SKM-1 (cell line): ENCODE results near the gene PILRA.
A peak's percentile ranks its signal among the peaks of the same experiment; 100 is the strongest.
"Not testable (repeated sequence)": the region's sequence is repeated elsewhere in the genome, so short reads cannot be mapped to it uniquely, and the experiment has no call there.

Experiments used
- DNase-seq: peaks from one replicate; lab custom pipeline; 2025; ENCODE audit not compliant: unreplicated experiment; lab: John Stamatoyannopoulos, UW

PILRA gene

DNA sequence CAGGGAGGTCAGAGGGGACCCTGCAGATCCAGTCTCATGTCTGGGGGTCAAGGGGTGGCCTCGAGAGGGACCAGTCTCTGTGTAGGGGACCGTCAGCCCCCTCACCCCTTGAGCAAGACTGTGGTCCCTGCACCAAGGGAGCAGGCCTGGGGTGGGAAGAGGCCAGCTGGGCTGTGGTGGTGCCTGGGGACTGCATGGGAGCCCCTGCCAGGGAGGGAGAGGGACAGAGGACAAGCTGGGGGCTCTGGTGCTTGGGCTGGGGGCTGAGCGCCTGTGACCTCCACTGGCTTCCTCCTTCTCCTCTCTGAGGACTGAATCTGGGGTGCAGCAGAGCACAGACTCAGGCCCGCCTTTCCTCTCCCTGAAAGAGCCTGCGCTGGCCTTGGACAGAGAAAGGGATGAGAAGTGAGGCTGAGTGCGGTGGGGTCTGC lies 16.1 kb upstream of the PILRA start:
- DNase-seq = no peak

DNA sequence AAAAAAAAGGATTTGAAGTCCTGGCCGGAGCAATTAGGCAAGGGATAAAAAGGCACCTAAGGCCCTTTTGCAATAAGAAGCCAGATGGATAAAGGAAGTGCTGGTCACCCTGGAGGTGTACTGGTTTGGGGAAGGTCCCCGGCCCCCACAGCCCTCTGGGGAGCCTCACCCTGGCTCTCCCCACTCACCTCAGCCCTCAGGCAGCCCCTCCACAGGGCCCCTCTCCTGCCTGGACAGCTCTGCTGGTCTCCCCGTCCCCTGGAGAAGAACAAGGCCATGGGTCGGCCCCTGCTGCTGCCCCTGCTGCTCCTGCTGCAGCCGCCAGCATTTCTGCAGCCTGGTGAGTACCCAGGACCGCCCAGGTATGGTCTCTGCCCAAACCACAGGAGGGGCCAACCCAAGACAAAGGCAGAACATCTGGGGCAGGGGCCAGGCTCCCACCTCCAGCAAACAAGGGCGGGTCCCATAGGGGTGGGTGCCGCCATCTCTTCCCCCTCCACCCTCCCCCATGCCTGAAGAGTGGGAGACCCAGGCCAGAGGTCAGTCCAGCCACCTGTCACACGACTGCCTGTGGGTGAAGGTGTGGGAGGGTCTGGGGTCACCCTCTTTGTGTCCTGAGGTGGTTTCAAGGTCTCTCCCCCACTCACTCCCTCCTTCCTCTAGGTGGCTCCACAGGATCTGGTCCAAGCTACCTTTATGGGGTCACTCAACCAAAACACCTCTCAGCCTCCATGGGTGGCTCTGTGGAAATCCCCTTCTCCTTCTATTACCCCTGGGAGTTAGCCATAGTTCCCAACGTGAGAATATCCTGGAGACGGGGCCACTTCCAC lies 15.0 kb upstream of the PILRA start, which contains the start of gene PILRB:
PILRB (plus strand) TSS at position 91 of the 830 bp plus-strand sequence; CDS start at position 277, 186 bp downstream.
- no peak for DNase-seq

DNA sequence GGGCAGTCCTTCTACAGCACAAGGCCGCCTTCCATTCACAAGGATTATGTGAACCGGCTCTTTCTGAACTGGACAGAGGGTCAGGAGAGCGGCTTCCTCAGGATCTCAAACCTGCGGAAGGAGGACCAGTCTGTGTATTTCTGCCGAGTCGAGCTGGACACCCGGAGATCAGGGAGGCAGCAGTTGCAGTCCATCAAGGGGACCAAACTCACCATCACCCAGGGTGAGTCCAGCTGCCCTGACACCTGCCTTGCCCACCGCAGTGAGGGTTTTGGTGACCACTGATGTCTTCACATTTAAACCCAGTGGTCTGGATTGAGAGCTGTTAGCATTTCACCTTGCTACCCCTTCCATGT lies 14.5 kb upstream of the PILRA start:
- DNase-seq = no peak

DNA sequence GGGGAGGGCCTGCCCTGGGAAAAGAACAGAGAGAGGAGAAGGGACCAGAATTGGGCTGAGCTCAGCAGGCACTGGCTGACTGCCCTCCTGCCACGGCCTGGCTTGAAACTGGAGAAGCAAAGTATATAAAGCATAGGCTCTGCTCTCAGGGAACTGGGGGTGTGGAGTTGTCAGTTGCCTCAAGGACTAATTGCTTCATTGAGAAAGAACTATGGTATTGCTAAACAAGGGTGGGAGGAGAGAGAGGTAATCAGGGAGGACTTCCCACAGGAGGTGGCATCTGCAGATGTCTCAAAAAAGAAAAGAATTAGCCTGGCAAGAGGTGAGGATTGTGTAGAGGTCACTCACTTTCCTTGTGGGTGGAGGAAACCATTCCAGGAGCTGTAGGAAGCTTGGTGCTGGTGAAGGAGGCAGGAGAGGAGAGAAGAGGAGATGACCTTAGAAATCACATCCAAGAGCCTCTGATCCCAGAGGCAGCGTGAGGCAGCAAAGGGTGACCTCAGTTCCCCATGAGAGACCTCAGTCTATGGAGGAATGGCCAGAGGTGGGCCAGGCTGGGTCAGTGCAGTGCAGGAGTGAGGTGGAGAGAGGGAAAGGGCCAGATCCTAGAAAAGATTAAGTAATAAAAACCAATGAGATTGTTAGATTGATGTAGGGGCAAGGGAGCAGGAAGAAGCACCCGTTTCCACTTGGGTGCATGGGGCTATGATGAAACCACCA lies 13.0 kb upstream of the PILRA start:
- peak; percentile 66 for DNase-seq

DNA sequence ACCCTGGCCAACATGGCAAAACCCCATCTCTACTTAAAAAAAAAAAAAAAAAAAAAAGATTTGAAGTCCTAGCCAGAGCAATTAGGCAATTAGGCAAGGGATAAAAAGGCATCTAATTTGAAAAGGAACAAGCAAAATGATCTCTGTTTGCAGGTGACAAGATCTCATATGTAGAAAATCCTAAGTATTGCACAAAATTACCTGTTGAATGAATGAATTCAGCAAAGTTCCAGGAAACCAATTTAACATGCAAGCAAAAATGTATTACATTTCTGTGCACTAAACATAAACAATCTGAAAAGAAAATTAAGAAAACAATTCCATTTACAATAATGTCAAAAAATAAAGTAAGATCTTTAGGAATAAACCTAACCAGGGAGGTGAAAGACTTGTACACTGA lies 10.2 kb upstream of the PILRA start:
- no peak for DNase-seq

DNA sequence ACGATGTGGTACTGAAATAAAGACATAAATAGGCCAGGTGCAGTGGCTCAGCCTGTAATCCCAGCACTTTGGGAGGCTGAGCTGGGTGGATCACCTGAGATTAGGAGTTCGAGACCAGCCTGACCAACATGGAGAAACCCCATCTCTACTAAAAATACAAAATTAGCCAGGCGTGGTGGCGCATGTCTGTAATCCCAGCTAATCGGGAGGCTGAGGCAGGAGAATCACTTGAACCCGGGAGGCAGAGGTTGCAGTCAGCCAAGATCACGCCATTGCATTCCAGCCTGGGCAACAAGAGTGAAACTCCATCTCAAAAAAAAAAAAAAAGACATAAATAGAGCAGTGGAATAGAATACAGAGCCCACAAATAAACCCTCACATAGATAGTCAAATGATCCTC lies 9.5 kb upstream of the PILRA start:
- DNase-seq = not testable (repeated sequence)

DNA sequence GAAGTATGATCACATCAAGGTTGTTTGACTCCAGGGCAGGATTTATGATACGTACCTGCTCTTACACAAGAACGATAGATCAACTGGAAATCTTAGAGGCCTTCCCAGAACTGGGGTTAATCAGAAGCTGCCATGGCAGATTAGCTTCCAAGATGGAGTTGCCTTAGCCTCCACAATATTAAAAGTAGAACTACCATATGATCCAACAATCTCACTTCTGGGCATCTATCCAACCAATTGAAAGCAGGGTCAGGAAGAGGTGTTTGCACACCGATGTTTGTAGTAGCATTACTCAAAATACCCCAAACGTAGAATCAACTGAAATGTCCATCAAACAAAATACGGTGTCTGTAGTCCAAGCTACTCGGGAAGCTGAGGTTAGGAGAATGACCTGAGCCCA lies 8.8 kb upstream of the PILRA start:
- no peak for DNase-seq

DNA sequence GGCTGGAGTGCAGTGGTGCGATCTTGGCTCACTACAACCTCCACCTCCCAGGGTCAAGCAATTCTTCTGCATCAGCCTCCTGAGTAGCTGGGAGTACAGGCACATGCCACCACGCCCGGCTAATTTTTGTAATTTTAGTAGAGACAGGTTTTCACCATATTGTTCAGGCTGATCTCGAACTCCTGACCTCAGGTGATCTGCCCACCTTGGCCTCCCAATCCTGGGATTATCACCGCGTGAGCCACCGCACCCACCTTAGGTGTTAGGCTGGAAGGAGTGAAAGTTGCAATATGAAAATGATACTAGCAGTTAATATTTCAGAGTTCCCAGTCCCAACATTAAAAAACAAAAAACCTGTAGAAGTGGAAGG lies 7.3 kb upstream of the PILRA start:
- not testable (repeated sequence) for DNase-seq

DNA sequence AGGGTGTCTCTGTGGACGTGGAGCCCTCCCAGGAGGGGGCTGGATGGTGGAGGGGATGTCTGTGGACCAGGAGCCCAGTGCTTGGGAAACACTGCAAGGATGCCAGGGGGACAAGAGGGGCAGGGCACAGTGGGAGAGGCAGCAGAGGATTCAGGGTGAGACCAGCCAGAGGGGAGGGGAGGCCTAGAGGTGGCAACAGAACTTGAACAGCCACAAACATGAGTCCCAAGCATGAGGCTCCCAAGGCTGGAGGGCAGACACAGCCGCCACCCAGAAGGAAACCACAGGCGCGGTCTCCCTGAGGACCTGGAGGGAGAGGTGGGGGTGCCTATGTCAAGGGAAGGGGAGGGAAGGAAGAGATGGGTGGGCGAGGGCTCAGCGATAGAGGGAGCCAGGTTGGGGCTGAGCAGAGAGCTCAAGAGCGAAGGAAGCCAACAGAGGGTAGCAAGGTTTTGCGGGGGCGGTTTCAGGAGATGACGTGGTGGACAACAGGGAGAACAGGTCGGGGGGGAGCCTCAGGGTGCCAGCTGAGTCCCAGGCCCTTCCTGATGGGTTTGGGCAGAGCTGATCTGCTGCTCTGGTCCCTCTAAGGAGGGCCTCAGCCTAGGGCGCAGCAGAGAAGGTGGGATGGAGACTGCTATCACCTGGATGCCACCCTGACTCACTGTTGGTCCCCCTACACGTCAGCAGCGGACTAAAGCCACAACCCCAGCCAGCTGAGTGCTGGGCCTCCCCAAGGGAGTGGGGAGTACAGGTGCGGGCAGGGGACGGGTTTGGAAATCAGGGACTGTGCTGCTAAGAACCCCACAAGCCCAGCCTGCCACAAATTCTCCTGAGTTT lies 6.7 kb upstream of the PILRA start:
- no peak for DNase-seq

DNA sequence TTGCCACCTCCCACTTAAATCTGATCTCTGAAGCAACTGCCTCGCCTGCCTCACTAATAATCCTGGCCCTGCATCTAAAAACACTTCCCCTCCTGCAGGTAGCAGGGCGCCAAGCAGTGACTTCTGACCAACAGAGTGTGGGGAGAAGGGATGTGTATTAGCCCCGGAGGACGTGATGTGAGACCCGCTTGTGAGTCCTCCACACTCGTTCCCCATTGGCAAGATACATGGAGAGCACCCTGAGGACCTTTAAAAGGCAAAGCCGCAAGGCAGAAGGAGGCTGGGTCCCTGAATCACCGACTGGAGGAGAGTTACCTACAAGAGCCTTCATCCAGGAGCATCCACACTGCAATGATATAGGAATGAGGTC lies 6.1 kb upstream of the PILRA start:
- no peak for DNase-seq

DNA sequence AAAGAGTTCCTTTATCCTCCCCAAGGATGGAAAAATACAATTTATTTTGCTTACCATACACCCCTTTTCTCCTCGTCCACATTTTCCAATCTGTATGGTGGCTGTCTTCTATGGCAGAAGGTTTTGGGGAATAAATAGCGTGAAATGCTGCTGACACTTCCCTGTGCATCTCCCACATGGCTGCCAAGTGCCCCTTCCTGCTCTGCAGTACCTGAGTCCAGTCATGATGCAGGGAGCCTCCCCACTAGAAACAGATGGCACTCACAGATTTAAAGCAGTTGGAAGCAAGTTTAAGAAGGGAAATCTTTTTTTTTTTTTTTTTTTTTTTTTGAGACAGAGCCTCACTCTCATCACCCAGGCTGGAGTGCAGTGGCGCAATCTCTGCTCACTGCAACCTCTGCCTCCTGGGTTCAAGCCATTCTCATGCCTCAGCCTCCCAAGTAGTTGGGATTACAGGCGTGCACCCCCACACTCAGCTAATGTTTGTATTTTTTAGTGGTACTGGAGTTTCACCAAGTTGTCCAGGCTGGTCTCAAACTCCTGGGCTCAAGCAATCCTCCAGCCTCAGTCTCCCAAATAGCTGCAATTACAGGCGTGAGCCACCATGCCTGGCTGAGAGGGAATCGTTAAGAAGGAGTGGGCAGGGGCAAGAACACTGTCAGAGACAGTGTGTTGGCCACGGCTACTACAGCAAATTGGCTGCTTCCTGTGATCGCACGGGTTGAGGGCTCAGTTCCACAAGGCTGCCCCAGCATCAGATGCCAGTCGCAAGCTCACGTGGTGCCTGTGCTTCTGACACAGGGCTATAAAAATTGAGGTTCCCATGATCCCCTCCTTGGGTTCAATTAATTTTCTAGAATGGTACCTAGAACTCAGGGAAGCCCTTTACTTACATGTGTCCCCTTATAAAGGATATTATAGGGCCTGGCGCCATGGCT lies 5.3 kb upstream of the PILRA start:
- no peak for DNase-seq

DNA sequence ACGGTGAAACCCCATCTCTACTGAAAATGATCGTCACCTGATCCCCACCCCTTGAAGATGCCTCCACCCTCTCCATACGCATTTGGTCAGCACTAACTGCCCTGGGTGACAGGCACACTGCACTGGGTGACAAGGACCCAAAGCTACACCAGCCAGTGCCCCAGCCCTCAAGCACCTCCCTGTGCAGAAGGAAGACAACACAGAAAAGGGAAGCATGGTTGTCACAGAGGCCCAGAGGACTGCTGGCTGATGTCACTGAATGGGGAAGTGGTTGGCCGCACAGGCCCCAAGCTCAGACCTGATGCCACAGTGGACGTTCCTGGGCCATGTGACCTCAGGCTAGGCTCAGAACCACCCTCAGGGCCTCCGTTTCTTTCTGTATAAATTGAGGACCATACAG lies 4.2 kb upstream of the PILRA start:
- DNase-seq = peak; percentile 95

DNA sequence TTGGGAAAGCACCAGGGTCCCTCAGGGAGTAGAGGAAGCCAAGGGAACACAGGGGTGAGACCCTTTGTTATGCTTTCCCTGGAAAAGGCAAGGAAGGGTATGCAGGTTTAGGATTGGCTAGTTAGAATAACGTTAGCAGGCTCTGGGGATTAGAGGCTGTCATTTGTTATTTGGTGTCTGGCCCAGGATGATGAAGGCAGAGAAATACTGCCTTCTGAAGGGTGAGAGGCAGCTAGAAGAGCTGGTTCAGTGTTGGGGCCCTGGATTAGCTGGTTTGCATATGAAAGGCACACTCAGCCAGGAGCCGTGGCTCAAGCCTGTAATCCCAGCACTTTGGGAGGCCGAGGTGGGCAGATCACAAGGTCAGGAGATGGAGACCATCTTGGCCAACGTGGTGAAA lies 3.0 kb upstream of the PILRA start:
- DNase-seq = no peak

DNA sequence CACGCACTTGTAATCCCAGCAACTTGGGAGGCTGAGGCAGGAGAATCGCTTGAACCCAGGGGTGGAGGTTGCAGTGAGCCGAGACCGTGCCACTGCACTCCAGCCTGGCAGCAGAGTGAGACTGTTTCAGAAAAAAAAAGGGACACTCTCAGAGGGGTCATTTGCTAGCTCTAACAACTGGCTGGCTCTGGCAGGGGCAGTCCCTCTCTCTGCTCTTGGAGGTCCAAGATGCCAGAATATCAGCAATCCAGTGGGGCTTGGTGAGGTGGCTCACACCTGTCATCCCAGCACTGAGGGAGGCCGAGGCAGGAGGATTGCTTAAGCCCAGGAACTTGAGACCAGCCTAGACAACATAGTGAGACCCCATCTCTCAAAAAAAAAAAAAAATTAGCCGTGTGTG lies 2.5 kb upstream of the PILRA start:
- no peak for DNase-seq

DNA sequence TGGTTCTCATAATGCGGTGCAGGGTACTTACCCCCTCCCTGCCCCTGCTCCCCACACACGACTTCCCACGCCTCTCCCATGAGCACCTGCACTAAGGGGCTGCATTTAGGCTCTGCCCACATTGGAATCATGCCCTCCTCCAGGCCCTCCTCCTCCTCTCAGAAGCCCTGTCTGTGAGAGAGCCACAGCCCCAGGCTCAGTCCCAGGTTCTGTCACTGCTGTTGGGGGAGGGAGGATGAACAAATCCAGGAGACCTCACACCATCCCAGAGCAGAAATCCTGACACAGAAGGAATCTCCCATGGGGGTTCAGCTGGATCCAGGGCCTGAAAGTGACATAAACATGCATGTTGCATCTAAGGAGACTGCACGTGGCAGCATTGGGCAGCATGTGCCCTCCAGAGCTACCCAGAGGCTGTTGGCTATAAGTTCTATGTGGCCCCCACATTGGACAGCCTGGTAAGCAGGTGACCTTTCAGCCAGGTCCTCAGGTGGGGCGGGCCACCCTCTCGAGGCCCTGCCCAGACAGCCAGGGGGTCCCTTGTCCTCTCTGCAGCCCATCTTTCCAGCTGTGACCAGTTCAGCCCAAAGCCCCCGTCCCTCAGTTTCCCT lies 1.6 kb upstream of the PILRA start:
- no peak for DNase-seq

DNA sequence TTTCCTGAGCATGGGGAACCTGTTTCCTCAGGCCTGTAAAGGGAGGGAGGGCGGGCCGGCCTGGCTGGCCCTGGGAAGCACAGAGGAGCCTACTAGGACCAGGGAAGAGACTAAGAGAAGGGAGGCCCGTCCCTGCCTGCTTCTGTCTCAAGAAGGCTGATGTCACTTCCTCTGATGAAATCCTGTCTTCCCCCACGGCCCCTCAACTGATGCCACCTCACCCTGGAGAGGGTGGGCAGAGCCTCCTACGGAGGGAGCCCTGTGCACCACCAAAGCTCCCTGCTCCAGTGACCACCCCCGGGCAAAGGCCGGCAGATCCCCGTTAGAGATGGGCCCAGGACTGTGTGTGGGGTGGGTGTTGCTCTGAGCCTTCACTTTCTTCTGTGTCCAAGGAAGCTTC lies 1.0 kb upstream of the PILRA start:
- DNase-seq = peak; percentile 67

DNA sequence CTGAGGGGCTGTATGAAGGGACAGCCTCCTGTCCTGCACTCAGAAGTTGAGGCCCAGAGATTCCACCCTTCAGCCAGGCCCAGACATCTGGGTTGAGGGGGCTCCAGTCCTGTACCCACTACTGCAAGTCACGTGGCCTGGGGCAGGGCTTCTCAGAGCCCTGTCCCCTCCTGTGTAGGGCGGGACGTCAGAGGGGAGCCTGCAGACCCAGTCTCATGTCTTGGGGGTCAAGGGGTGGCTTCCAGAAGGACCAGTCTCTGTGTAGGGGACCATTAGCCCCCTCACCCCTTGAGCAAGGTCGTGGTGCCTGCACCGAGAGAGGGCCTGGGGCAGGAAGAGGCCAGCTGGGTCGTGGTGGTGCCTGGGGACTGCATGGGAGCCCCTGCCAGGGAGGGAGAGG lies 593 bp upstream of the PILRA start:
- no peak for DNase-seq

DNA sequence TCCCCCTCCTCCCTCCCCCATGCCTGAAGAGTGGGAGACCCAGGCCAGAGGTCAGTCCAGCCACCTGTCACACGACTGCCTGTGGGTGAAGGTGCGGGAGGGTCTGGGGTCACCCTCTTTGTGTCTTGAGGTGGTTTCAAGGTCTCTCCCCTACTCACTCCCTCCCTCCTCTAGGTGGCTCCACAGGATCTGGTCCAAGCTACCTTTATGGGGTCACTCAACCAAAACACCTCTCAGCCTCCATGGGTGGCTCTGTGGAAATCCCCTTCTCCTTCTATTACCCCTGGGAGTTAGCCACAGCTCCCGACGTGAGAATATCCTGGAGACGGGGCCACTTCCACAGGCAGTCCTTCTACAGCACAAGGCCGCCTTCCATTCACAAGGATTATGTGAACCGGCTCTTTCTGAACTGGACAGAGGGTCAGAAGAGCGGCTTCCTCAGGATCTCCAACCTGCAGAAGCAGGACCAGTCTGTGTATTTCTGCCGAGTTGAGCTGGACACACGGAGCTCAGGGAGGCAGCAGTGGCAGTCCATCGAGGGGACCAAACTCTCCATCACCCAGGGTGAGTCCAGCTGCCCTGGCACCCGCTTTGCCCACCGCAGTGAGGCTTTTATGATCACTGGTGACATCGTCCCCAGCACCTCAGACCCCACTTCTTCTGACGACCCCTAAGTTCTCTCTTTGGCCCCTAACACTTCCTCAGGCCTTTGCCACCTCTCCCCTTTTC lies 747 bp downstream of the PILRA start:
- DNase-seq = not testable (repeated sequence)

DNA sequence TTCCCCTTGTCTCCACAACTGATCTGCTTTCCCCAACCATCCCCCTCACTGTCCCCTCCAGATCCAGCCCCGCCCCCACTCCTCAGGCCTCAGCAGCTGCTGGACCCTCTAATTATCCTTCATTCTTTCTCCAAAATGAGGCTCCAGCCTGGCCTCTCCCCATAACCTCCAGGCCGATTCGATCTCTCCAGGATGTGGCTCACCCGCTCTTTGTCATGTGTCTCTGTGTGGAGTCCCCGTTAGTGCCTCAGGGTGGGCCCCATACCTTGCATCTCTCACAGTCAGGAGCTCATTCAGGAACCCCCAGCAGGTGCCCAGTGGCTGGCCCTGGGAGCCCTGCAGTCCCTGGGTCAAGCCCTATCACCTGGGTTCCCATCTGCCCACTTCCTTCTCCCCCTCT lies 1.3 kb downstream of the PILRA start:
- DNase-seq = no peak

DNA sequence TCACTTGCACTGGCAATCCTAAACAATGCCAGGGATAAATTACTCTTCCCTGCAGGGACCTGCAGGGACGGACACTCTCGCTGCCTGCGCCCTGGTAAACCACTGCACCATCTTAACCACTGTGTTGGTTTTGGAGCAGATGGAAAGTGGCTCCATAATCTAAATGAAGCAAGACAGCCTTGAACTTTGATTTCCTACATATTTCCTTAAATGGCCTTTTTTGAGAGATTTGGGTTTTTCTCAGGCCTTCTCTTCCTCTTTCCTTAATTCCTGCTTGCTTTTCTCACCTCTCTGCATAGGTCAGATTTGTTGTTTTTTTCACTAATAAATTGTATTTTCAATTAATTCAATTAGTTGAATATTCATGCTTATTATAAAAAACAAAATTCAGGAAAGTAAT lies 2.8 kb downstream of the PILRA start:
- DNase-seq = no peak
